Natural killer cell (primary cell): Measurements from ENCODE around the gene SLC1A7. TPM values are rescaled to one million over a fixed set of nuclear protein-coding genes. Genes with fewer than 3 reads are reported as not detected.

Source experiments
- ATAC-seq, 3 donors: fragments of 150-1000 bp in 2 of 3; fragments of 200-7000 bp in 1 of 3; cut with Tn5 transposase; 1 replicate in 1 of 3; 2 replicates in 2 of 3; pipeline ENCODE4 v1.10.0; 2021; ENCODE audit warnings: mild to moderate bottlenecking in 2 of 3, moderate library complexity in 2 of 3
- DNase-seq, 2 donors: peaks; one replicate each; pipeline versions ENCODE4 v3.0.0 to v3.0.0-alpha.2; 2013 to 2021; ENCODE audit warnings: mixed read lengths in 1 of 2
- H3K27ac ChIP-seq: one replicate; pipeline ENCODE4 v1.5.1; 2013; ENCODE audit warnings: mild to moderate bottlenecking, low read length
- H3K27me3 ChIP-seq: one replicate; pipeline ENCODE4 v1.6.1; 2013; ENCODE audit warnings: low read length; ENCODE audit not compliant: control insufficient read depth, insufficient read depth
- H3K36me3 ChIP-seq: one replicate; pipeline ENCODE4 v1.6.1; 2013; ENCODE audit warnings: low read length; ENCODE audit not compliant: control insufficient read depth, insufficient read depth
- H3K4me1 ChIP-seq: one replicate; pipeline ENCODE4 v1.6.1; 2013; ENCODE audit warnings: low read length; ENCODE audit not compliant: control insufficient read depth, insufficient read depth
- H3K4me3 ChIP-seq: one replicate; pipeline ENCODE4 v1.5.1; 2013; ENCODE audit warnings: low read length
- H3K9me3 ChIP-seq: one replicate; pipeline ENCODE4 v1.6.1; 2013; ENCODE audit warnings: low read length; ENCODE audit not compliant: control insufficient read depth, insufficient read depth
- H3K27ac Mint-ChIP-seq, 2 donors: one replicate each; pipeline ENCODE4 v1.8.0; 2022; ENCODE audit warnings: mild to moderate bottlenecking in 2 of 2, mixed read lengths in 2 of 2, moderate library complexity in 1 of 2
- H3K27me3 Mint-ChIP-seq, 2 donors: one replicate each; pipeline ENCODE4 v1.8.0; 2022; ENCODE audit warnings: low read depth in 2 of 2, mixed read lengths in 2 of 2
- H3K36me3 Mint-ChIP-seq: one replicate; pipeline ENCODE4 v1.8.0; 2022; ENCODE audit warnings: mixed read lengths
- H3K4me1 Mint-ChIP-seq, 2 donors: one replicate each; pipeline ENCODE4 v1.8.0; 2022; ENCODE audit warnings: mixed read lengths in 2 of 2
- H3K4me3 Mint-ChIP-seq: one replicate; pipeline ENCODE4 v1.8.0; 2022; ENCODE audit warnings: mild to moderate bottlenecking, moderate library complexity, mixed read lengths
- H3K9me3 Mint-ChIP-seq, 2 donors: one replicate each; pipeline ENCODE4 v1.8.0; 2022; ENCODE audit warnings: mixed read lengths in 2 of 2
- CTCF ChIP-seq: fragments of 200-600 bp; IDR thresholded peaks from one replicate; pipeline ENCODE4 v1.8.0; 2022; ENCODE audit warnings: antibody characterized with exemption
- WGBS: methylation state at CpG from one replicate; pipeline ENCODE4 v1.1.7; 2013; ENCODE audit warnings: missing lambda C conversion rate; ENCODE audit not compliant: insufficient coverage; 5-methylcytosine and 5-hydroxymethylcytosine counted together
- intact Hi-C: fragments of 100-400 bp; cut with micrococcal nuclease; formaldehyde crosslinking; loops from one replicate; pipeline ENCODE4 v1.14.2; 2022
- total RNA-seq, 4 donors: library from RNA; stranded (reverse); fragments of 120-200 nt in 1 of 4; gene quantifications; one replicate each; pipeline versions ENCODE4 v1.2.3 to v1.2.4, GENCODE V29; 2013 to 2022

SLC1A7 gene
- total RNA-seq, 3 donors from 2014 or later (not counting 1 experiment from before 2014, with no cell fraction given) = 16.0 to 23.9 (median 20.5) TPM

GRCh38 chr1:53076721-53077598 lies 65.5 kb downstream of the SLC1A7 start:
- Mint-ChIP-seq H3K4me3 (no peak overlapping the region), H3K4me1 (peaks cover 0 to 8% of the 10 kb centered on the region in 2 donors), H3K27me3 (no peaks in the 10 kb centered on the region), H3K9me3 (no peaks in the 10 kb centered on the region), H3K27ac (no peak overlapping the region), H3K36me3 (no peaks in the 10 kb centered on the region)
- H3K27me3 ChIP-seq = no peaks in the 10 kb centered on the region
- DNase-seq (no peak), ATAC-seq (no peak)
- no peaks in the 10 kb centered on the region for H3K9me3 ChIP-seq
- H3K27ac ChIP-seq = no peak overlapping the region
- no peak for TF ChIP-seq CTCF
- intact Hi-C loops = no loop called here
- 94% methylated on average over 19 of the region's 19 CpGs for WGBS
- H3K4me3 ChIP-seq = no peak overlapping the region
- no peaks in the 10 kb centered on the region for H3K36me3 ChIP-seq
- no peaks in the 10 kb centered on the region for H3K4me1 ChIP-seq

- Histone ChIP-seq H3K27ac (no peak overlapping the region), H3K4me3 (no peak overlapping the region), H3K9me3 (no peaks in the 10 kb centered on the region), H3K27me3 (no peaks in the 10 kb centered on the region), H3K4me1 (no peaks in the 10 kb centered on the region), H3K36me3 (no peaks in the 10 kb centered on the region)
- no peak overlapping the region for H3K4me3 Mint-ChIP-seq
- H3K27me3 Mint-ChIP-seq = no peaks in the 10 kb centered on the region
- H3K36me3 Mint-ChIP-seq = no peaks in the 10 kb centered on the region
- intact Hi-C loops = no loop called here
- no peaks in the 10 kb centered on the region for H3K9me3 Mint-ChIP-seq
- no peak for TF ChIP-seq CTCF
- WGBS = 91% methylated on average over 9 of the region's 9 CpGs
- ATAC-seq = no peak
- peaks cover 0 to 8% of the 10 kb centered on the region in 2 donors for H3K4me1 Mint-ChIP-seq
- DNase-seq = peak in 1 of 2 donors; percentile 11
- H3K27ac Mint-ChIP-seq = no peak overlapping the region
These were observed 66.3 kb downstream of the SLC1A7 start for GRCh38 chr1:53076165-53076564.

GRCh38 chr1:53075761-53076163 lies 66.7 kb downstream of the SLC1A7 start:
- intact Hi-C loops = no loop called here
- Histone ChIP-seq H3K27me3 (no peaks in the 10 kb centered on the region), H3K36me3 (no peaks in the 10 kb centered on the region), H3K27ac (no peak overlapping the region), H3K4me1 (no peaks in the 10 kb centered on the region), H3K9me3 (no peaks in the 10 kb centered on the region), H3K4me3 (no peak overlapping the region)
- ATAC-seq (no peak), DNase-seq (peak in 1 of 2 donors; percentile 11)
- H3K4me3 Mint-ChIP-seq = no peak overlapping the region
- no peaks in the 10 kb centered on the region for H3K36me3 Mint-ChIP-seq
- no peak for TF ChIP-seq CTCF
- no peaks in the 10 kb centered on the region for H3K9me3 Mint-ChIP-seq
- H3K27ac Mint-ChIP-seq = no peak overlapping the region
- H3K27me3 Mint-ChIP-seq = no peaks in the 10 kb centered on the region
- 66% methylated on average over 8 of the region's 8 CpGs for WGBS
- peaks cover 0 to 8% of the 10 kb centered on the region in 2 donors for H3K4me1 Mint-ChIP-seq
